PC-9 (cell line): Measurements from ENCODE around the gene PYDC1. TPM values are rescaled to one million over a fixed set of nuclear protein-coding genes. Genes with fewer than 3 reads are reported as not detected.

Experiments used
- BruUV-seq: library from RNA; stranded (reverse); fragments of 400-500 nt; replicated peaks from 2 replicates; lab custom pipeline; 2021; lab: Mats Ljungman, UMichigan
- CTCF ChIA-PET: fragments of 300-600 bp; sonication (Branson Sonifier 250); formaldehyde crosslinking; loops from one replicate; lab custom pipeline; 2022; ENCODE audit warnings: antibody characterized with exemption; lab: Charles Lee
- POLR2A ChIA-PET: fragments of 300-600 bp; sonication (Branson Sonifier 250); formaldehyde crosslinking; loops from one replicate; lab custom pipeline; 2022; ENCODE audit warnings: antibody characterized with exemption; ENCODE audit not compliant: unreplicated experiment; lab: Charles Lee
- DNase-seq, 2 experiments: peaks; one replicate each; pipeline versions ENCODE4 v3.0.0 to v3.0.0-alpha.2; 2015 to 2022; ENCODE audit warnings: mixed read lengths in 1 of 2
- H2AFZ ChIP-seq: fragments of 200-600 bp; sonication (generic); 2 replicates; pipeline ENCODE4 v1.8.1; 2017; ENCODE audit warnings: antibody characterized with exemption
- H3F3A ChIP-seq: fragments of 200-600 bp; sonication (generic); 2 replicates; pipeline ENCODE4 v1.8.1; 2017; ENCODE audit warnings: antibody characterized with exemption, mild to moderate bottlenecking, low read depth; ENCODE audit not compliant: insufficient read depth
- H3K27ac ChIP-seq: fragments of 200-600 bp; sonication (generic); 2 replicates; pipeline ENCODE4 v1.6.1; 2016; ENCODE audit warnings: mixed run types
- H3K27me3 ChIP-seq: fragments of 200-600 bp; sonication (generic); 2 replicates; pipeline ENCODE4 v1.6.1; 2016; ENCODE audit warnings: low read depth, mixed run types; ENCODE audit not compliant: insufficient read depth
- H3K36me3 ChIP-seq: fragments of 200-600 bp; sonication (generic); 2 replicates; pipeline ENCODE4 v1.6.1; 2016; ENCODE audit warnings: low read depth, mixed run types
- H3K4me1 ChIP-seq: fragments of 200-600 bp; sonication (generic); replicated peaks from 2 replicates; pipeline ENCODE4 v1.6.1; 2016; ENCODE audit warnings: mixed run types; ENCODE audit not compliant: insufficient read depth
- H3K4me2 ChIP-seq: fragments of 200-600 bp; sonication (generic); 2 replicates; pipeline ENCODE4 v1.6.1; 2017; ENCODE audit warnings: mixed run types
- H3K4me3 ChIP-seq: fragments of 200-600 bp; sonication (generic); 2 replicates; pipeline ENCODE4 v1.6.1; 2016; ENCODE audit warnings: mixed run types
- H3K79me2 ChIP-seq: fragments of 200-600 bp; sonication (generic); 2 replicates; pipeline ENCODE4 v1.6.1; 2017; ENCODE audit warnings: low read depth, mixed run types
- H3K9me2 ChIP-seq: fragments of 200-600 bp; sonication (generic); 2 replicates; pipeline ENCODE4 v1.8.1; 2017; ENCODE audit warnings: mild to moderate bottlenecking; ENCODE audit not compliant: insufficient read depth
- H3K9me3 ChIP-seq: fragments of 200-600 bp; sonication (generic); 2 replicates; pipeline ENCODE4 v1.8.1; 2016; ENCODE audit warnings: low read depth; ENCODE audit not compliant: insufficient read depth
- H4K20me1 ChIP-seq: fragments of 200-600 bp; sonication (generic); 2 replicates; pipeline ENCODE4 v1.8.1; 2017; ENCODE audit not compliant: insufficient read depth
- EZH2 ChIP-seq: fragments of 200-600 bp; sonication (generic); IDR thresholded peaks from 2 replicates; pipeline ENCODE4 v1.8.0; 2017; ENCODE audit warnings: antibody characterized with exemption, low read depth
- intact Hi-C: fragments of 100-400 bp; cut with micrococcal nuclease; formaldehyde crosslinking; loops from one replicate; pipeline ENCODE4 v1.10.0; 2022; ENCODE audit not compliant: unreplicated experiment
- total RNA-seq: library from RNA; stranded (reverse); gene quantifications from 2 replicates; pipeline ENCODE4 v1.2.3, GENCODE V29; 2021
- TF ChIP-seq, protein P1 (sequence below): fragments of 200-600 bp; sonication (generic); conservative IDR thresholded peaks from 2 replicates; pipeline ENCODE4 v1.6.1; 2017; ENCODE audit warnings: mixed run types, antibody characterized with exemption, mild to moderate bottlenecking, moderate library complexity

Gene PYDC1
- total RNA-seq, 1 experiment from 2014 or later: not detected

DNA sequence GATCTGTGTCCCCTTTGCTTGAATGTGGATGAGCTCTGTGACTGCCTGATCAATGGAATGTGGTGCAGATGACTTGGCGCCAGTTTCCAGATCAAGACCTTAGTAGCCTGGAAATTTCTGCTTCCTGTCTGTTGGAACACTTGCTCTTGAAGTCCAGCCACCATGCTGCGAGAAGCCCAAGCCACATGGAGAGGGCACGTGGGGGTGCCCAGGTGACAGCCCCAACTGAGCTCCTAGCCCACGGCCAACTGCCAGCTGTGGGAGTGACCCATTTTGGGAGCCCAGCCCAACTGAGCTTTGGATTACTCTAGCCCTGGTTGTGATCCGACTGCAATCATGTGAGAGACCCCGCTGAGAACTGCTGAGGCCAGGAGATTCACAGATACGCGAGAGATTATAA, 39.5 kb upstream of the PYDC1 start:
- peaks cover 15% of the 10 kb centered on the region for H3K4me1 ChIP-seq
- BruUV-seq: no TSS peak
- no peak overlapping the region for H3K4me2 ChIP-seq
- no peak overlapping the region for H2AFZ ChIP-seq
- H3K4me3 ChIP-seq: no peak overlapping the region
- ChIA-PET POLR2A (interaction anchor here (0.5 kb wide), 1 partner anchor 208 kb away, joined by 12 read pairs; no protein-coding TSS in a partner anchor), CTCF (no interaction called here)
- H3K36me3 ChIP-seq: no peaks in the 10 kb centered on the region
- no peaks in the 10 kb centered on the region for H3K79me2 ChIP-seq
- no peaks in the 10 kb centered on the region for H4K20me1 ChIP-seq
- no peaks in the 10 kb centered on the region for H3K9me3 ChIP-seq
- no peaks in the 10 kb centered on the region for H3K9me2 ChIP-seq
- H3F3A ChIP-seq: no peaks in the 10 kb centered on the region; the same call in none of the 2 replicates
- no peaks in the 10 kb centered on the region for H3K27me3 ChIP-seq
- no peak for DNase-seq
- H3K27ac ChIP-seq: no peak overlapping the region
- intact Hi-C loops: no loop called here
- no peak for TF ChIP-seq EZH2
- TF ChIP-seq, protein P1, sequence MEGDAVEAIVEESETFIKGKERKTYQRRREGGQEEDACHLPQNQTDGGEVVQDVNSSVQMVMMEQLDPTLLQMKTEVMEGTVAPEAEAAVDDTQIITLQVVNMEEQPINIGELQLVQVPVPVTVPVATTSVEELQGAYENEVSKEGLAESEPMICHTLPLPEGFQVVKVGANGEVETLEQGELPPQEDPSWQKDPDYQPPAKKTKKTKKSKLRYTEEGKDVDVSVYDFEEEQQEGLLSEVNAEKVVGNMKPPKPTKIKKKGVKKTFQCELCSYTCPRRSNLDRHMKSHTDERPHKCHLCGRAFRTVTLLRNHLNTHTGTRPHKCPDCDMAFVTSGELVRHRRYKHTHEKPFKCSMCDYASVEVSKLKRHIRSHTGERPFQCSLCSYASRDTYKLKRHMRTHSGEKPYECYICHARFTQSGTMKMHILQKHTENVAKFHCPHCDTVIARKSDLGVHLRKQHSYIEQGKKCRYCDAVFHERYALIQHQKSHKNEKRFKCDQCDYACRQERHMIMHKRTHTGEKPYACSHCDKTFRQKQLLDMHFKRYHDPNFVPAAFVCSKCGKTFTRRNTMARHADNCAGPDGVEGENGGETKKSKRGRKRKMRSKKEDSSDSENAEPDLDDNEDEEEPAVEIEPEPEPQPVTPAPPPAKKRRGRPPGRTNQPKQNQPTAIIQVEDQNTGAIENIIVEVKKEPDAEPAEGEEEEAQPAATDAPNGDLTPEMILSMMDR: no peak

DNA sequence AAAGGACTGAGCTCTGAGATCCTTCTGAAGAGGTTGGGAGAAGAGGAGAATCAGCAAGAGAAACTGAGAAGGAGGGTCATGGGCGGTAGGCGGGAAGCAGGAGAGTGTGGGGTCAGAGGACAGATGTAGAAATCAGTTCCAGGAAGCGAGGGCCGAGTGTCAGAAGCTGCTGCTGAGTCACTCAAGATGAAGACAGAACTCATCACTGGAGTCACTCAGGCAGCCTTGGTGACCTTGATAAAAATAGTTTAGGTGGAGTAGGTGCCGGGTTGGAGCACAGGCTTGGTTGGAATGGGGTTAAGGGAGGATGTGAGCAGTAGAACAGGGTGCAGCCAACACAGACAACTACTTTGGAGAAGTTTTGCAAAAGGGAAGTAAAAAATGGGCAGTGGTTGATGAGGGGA, 36.7 kb upstream of the PYDC1 start:
- Histone ChIP-seq H3K36me3 (no peaks in the 10 kb centered on the region), H3K79me2 (no peaks in the 10 kb centered on the region), H3K27me3 (no peaks in the 10 kb centered on the region), H3K4me1 (peaks cover 15% of the 10 kb centered on the region), H2AFZ (0 out of 2 replicates have a peak overlapping the region, but pooled peaks have one; percentile 17), H3K9me2 (no peaks in the 10 kb centered on the region), H3K27ac (0 out of 2 replicates have a peak overlapping the region, but pooled peaks have one; percentile 9), H3K9me3 (no peaks in the 10 kb centered on the region), H4K20me1 (no peaks in the 10 kb centered on the region), H3F3A (no peaks in the 10 kb centered on the region; the same call in none of the 2 replicates), H3K4me2 (peak overlapping the region; percentile 38), H3K4me3 (no peak overlapping the region)
- CTCF ChIA-PET: no interaction called here
- TF ChIP-seq EZH2: no peak
- TF ChIP-seq, protein P1: no peak
- no TSS peak for BruUV-seq
- DNase-seq: peak in 1 of 2 experiments; percentile 65
- intact Hi-C loops: no loop called here
- POLR2A ChIA-PET: interaction anchor here (0.5 kb wide), 1 partner anchor 72 kb away, joined by 3 read pairs; no protein-coding TSS in a partner anchor

- no peaks in the 10 kb centered on the region; the same call in none of the 2 replicates for H3F3A ChIP-seq
- DNase-seq: no peak
- no peaks in the 10 kb centered on the region for H3K27me3 ChIP-seq
- TF ChIP-seq, protein P1: no peak
- no peak for TF ChIP-seq EZH2
- BruUV-seq: no TSS peak
- H2AFZ ChIP-seq: no peak overlapping the region
- no peaks in the 10 kb centered on the region for H3K9me2 ChIP-seq
- intact Hi-C loops: no loop called here
- H3K4me3 ChIP-seq: no peak overlapping the region
- H3K4me1 ChIP-seq: peaks cover 15% of the 10 kb centered on the region
- no peak overlapping the region for H3K27ac ChIP-seq
- POLR2A ChIA-PET: no interaction called here
- H3K4me2 ChIP-seq: no peak overlapping the region
- no peaks in the 10 kb centered on the region for H4K20me1 ChIP-seq
- H3K36me3 ChIP-seq: no peaks in the 10 kb centered on the region
- CTCF ChIA-PET: no interaction called here
- no peaks in the 10 kb centered on the region for H3K79me2 ChIP-seq
- H3K9me3 ChIP-seq: no peaks in the 10 kb centered on the region
Observed at GRCh38 chr16:31251435-31251834, 34.5 kb upstream of the PYDC1 start.
